ENCODE results near the gene MAPK8IP2. TPM values are rescaled to one million over a fixed set of nuclear protein-coding genes. Genes with fewer than 3 reads are reported as not detected.

MAPK8IP2 gene
- 0.43 and 0.48 TPM in 2 replicates for total RNA-seq

GRCh38 chr22:50600538-50600937 lies at the start of gene MAPK8IP2:
MAPK8IP2 (plus strand) TSS chr22:50600793; CDS start chr22:50600819, 26 bp downstream.

GRCh38 chr22:50562523-50563412 lies 37.8 kb upstream of the MAPK8IP2 start, which contains the start of gene SYCE3:
SYCE3 (minus strand) TSS chr22:50562919; CDS start chr22:50556405, 6,514 bp downstream.

GRCh38 chr22:50577987-50578775 lies 22.4 kb upstream of the MAPK8IP2 start, which contains the start of gene CPT1B:
CPT1B (minus strand) TSS chr22:50578427; CDS start chr22:50577915, 512 bp downstream.

GRCh38 chr22:50582493-50583293 lies 17.9 kb upstream of the MAPK8IP2 start, which contains the start of gene CHKB:
CHKB (minus strand) TSS chr22:50582849; CDS start chr22:50582781, 68 bp downstream.

GRCh38 chr22:50627642-50628542 lies 27.3 kb downstream of the MAPK8IP2 start, which contains the start of gene ARSA:
ARSA (minus strand) TSS chr22:50628152; CDS start chr22:50627779, 373 bp downstream.

Other genes starting within 250 kb of the MAPK8IP2 start
- 102 and 137 TPM in 2 replicates for gene SBF1, start 125.8 kb upstream of the MAPK8IP2 start, total RNA-seq
- gene ADM2, start 119.2 kb upstream of the MAPK8IP2 start, total RNA-seq, result 2.7 and 4.3 TPM in 2 replicates
- 0.72 TPM in 1 of 2 replicates, not detected in the other for gene MIOX, start 113.9 kb upstream of the MAPK8IP2 start, total RNA-seq
- 21.7 and 31.5 TPM in 2 replicates for gene LMF2, start 93.1 kb upstream of the MAPK8IP2 start, total RNA-seq
- 24.7 and 28.9 TPM in 2 replicates for gene NCAPH2, start 92.6 kb upstream of the MAPK8IP2 start, total RNA-seq
- gene SCO2, start 75.2 kb upstream of the MAPK8IP2 start, total RNA-seq, result 0.72 and 10.2 TPM in 2 replicates
- gene TYMP, start 70.8 kb upstream of the MAPK8IP2 start, total RNA-seq, result 22.0 and 234 TPM in 2 replicates
- 0.24 and 0.43 TPM in 2 replicates for gene KLHDC7B, start 54.9 kb upstream of the MAPK8IP2 start, total RNA-seq
- not detected in 2 replicates for gene SYCE3, start 37.9 kb upstream of the MAPK8IP2 start, total RNA-seq
- 2.2 TPM in 1 of 2 replicates, not detected in the other for gene CPT1B, start 22.4 kb upstream of the MAPK8IP2 start, total RNA-seq
- 23.7 and 32.0 TPM in 2 replicates for gene CHKB, start 17.9 kb upstream of the MAPK8IP2 start, total RNA-seq
- gene ARSA, start 27.4 kb downstream of the MAPK8IP2 start, total RNA-seq, result 19.6 and 27.7 TPM in 2 replicates
- gene SHANK3, start 72.0 kb downstream of the MAPK8IP2 start, total RNA-seq, result 1.5 and 2.7 TPM in 2 replicates
- not detected in 2 replicates for gene ACR, start 137.4 kb downstream of the MAPK8IP2 start, total RNA-seq
- gene RABL2B, start 182.8 kb downstream of the MAPK8IP2 start, total RNA-seq, result 3.1 and 4.3 TPM in 2 replicates